Measurements from ENCODE around the gene CADM2.
A peak's percentile ranks its signal among the peaks of the same experiment; 100 is the strongest.
"Not testable (repeated sequence)": the region's sequence is repeated elsewhere in the genome, so short reads cannot be mapped to it uniquely, and the experiment has no call there.

Gene CADM2

GRCh38 chr3:84958495-84959469, at the start of gene CADM2:
Gene CADM2, plus strand, starts transcription at chr3:84958989.
- TF ChIP-seq CTCF (IDR thresholded peaks at IDR 0.05; ENCODE audit: low read length, missing control alignments) = no peak
- peak within 1 kb of the TSS; percentile 56 for H3K4me3 ChIP-seq (replicated peaks; ENCODE audit: low read depth, low read length)
- peak; percentile 71 for DNase-seq (ENCODE audit: low read depth)

GRCh38 chr3:84918592-84918991, 40.2 kb upstream of the CADM2 start:
- not testable (repeated sequence) for H3K4me3 ChIP-seq (replicated peaks; ENCODE audit: low read depth, low read length); DNase-seq (ENCODE audit: low read depth)

GRCh38 chr3:84922682-84923081, 36.1 kb upstream of the CADM2 start:
- TF ChIP-seq CTCF (IDR thresholded peaks at IDR 0.05; ENCODE audit: low read length, missing control alignments) = no peak
- DNase-seq (ENCODE audit: low read depth) = no peak
- H3K4me3 ChIP-seq (replicated peaks; ENCODE audit: low read depth, low read length) = no peak overlapping the region

GRCh38 chr3:84925571-84925970, 33.2 kb upstream of the CADM2 start:
- no peak for DNase-seq (ENCODE audit: low read depth)
- H3K4me3 ChIP-seq (replicated peaks; ENCODE audit: low read depth, low read length) = no peak overlapping the region
- TF ChIP-seq CTCF (IDR thresholded peaks at IDR 0.05; ENCODE audit: low read length, missing control alignments) = no peak

GRCh38 chr3:84943379-84943778, 15.4 kb upstream of the CADM2 start:
- no peak overlapping the region for H3K4me3 ChIP-seq (replicated peaks; ENCODE audit: low read depth, low read length)
- no peak for TF ChIP-seq CTCF (IDR thresholded peaks at IDR 0.05; ENCODE audit: low read length, missing control alignments)
- DNase-seq (ENCODE audit: low read depth) = no peak

- DNase-seq (ENCODE audit: low read depth) = no peak
- TF ChIP-seq CTCF (IDR thresholded peaks at IDR 0.05; ENCODE audit: low read length, missing control alignments) = no peak
- H3K4me3 ChIP-seq (replicated peaks; ENCODE audit: low read depth, low read length) = no peak overlapping the region
Measured at GRCh38 chr3:84946240-84946639, 12.5 kb upstream of the CADM2 start.

- TF ChIP-seq CTCF (IDR thresholded peaks at IDR 0.05; ENCODE audit: low read length, missing control alignments) = no peak
- H3K4me3 ChIP-seq (replicated peaks; ENCODE audit: low read depth, low read length) = peak overlapping the region; percentile 52
- no peak for DNase-seq (ENCODE audit: low read depth)
Measured at GRCh38 chr3:84959470-84960271, 882 bp downstream of the CADM2 start.

All from fibroblast of pulmonary artery (primary cell).